ENCODE data around the gene PARP1. TPM values are rescaled to one million over a fixed set of nuclear protein-coding genes. Genes with fewer than 3 reads are reported as not detected.

PARP1 gene
- total RNA-seq, 4 donors from 2014 or later, result 56.1 to 119 (median 85.0) TPM

- Histone ChIP-seq H3K27me3 (no peaks in the 10 kb centered on the region), H3K27ac (no peak overlapping the region), H3K4me1 (no peaks in the 10 kb centered on the region), H3K36me3 (peaks cover 15 to 100% (median 52%) of the 10 kb centered on the region in 3 donors), H3K4me3 (no peak overlapping the region), H3K9me3 (no peaks in the 10 kb centered on the region)
- DNase-seq, result no peak
- TF ChIP-seq, protein P1, sequence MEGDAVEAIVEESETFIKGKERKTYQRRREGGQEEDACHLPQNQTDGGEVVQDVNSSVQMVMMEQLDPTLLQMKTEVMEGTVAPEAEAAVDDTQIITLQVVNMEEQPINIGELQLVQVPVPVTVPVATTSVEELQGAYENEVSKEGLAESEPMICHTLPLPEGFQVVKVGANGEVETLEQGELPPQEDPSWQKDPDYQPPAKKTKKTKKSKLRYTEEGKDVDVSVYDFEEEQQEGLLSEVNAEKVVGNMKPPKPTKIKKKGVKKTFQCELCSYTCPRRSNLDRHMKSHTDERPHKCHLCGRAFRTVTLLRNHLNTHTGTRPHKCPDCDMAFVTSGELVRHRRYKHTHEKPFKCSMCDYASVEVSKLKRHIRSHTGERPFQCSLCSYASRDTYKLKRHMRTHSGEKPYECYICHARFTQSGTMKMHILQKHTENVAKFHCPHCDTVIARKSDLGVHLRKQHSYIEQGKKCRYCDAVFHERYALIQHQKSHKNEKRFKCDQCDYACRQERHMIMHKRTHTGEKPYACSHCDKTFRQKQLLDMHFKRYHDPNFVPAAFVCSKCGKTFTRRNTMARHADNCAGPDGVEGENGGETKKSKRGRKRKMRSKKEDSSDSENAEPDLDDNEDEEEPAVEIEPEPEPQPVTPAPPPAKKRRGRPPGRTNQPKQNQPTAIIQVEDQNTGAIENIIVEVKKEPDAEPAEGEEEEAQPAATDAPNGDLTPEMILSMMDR (IDR thresholded peaks at IDR 0.05), result no peak
- no peak for TF ChIP-seq POLR2A (IDR thresholded peaks at IDR 0.05)
- WGBS, 2 donors, result 76 to 80% methylated on average over 5 to 6 of the region's 6 CpGs
- intact Hi-C loops (cut with DNase I), result no loop called here
These were observed 36.7 kb downstream of the PARP1 start for GRCh38 chr1:226371027-226371694.

GRCh38 chr1:226370144-226370923, 37.6 kb downstream of the PARP1 start:
- Histone ChIP-seq H3K4me3 (no peak overlapping the region), H3K27ac (no peak overlapping the region), H3K4me1 (no peaks in the 10 kb centered on the region), H3K27me3 (no peaks in the 10 kb centered on the region), H3K9me3 (no peaks in the 10 kb centered on the region), H3K36me3 (peaks cover 15 to 100% (median 53%) of the 10 kb centered on the region in 3 donors)
- whole genome bisulfite sequencing, 2 donors, result 83 to 84% methylated on average over 9 to 12 of the region's 13 CpGs
- TF ChIP-seq POLR2A (IDR thresholded peaks at IDR 0.05), result no peak
- TF ChIP-seq, protein P1 (IDR thresholded peaks at IDR 0.05), result no peak
- no peak for DNase-seq
- intact Hi-C loops (cut with DNase I), result no loop called here

- Histone ChIP-seq H3K9me3 (no peaks in the 10 kb centered on the region), H3K4me3 (no peak overlapping the region), H3K27ac (no peak overlapping the region), H3K27me3 (no peaks in the 10 kb centered on the region), H3K4me1 (no peaks in the 10 kb centered on the region), H3K36me3 (peaks cover 15 to 100% (median 53%) of the 10 kb centered on the region in 3 donors)
- TF ChIP-seq POLR2A (IDR thresholded peaks at IDR 0.05), result no peak
- TF ChIP-seq, protein P1 (IDR thresholded peaks at IDR 0.05), result no peak
- 89 to 100% methylated on average over 3 to 4 of the region's 6 CpGs for WGBS, 2 donors
- intact Hi-C loops (cut with DNase I), result no loop called here
- no peak for DNase-seq
These were observed 38.8 kb downstream of the PARP1 start for GRCh38 chr1:226369110-226369509.

GRCh38 chr1:226366290-226366689, 41.6 kb downstream of the PARP1 start:
- no peak overlapping the region for H3K27ac ChIP-seq
- no peak overlapping the region for H3K4me3 ChIP-seq
- H3K9me3 ChIP-seq, result no peaks in the 10 kb centered on the region
- peaks cover 11 to 100% (median 52%) of the 10 kb centered on the region in 3 donors for H3K36me3 ChIP-seq
- no peaks in the 10 kb centered on the region for H3K4me1 ChIP-seq
- intact Hi-C loops (cut with DNase I), result no loop called here
- WGBS, 2 donors, result 91 to 93% methylated on average over 2 of the region's 2 CpGs
- DNase-seq, result no peak
- TF ChIP-seq, protein P1 (IDR thresholded peaks at IDR 0.05), result no peak
- TF ChIP-seq POLR2A (IDR thresholded peaks at IDR 0.05), result no peak
- no peaks in the 10 kb centered on the region for H3K27me3 ChIP-seq

DNA sequence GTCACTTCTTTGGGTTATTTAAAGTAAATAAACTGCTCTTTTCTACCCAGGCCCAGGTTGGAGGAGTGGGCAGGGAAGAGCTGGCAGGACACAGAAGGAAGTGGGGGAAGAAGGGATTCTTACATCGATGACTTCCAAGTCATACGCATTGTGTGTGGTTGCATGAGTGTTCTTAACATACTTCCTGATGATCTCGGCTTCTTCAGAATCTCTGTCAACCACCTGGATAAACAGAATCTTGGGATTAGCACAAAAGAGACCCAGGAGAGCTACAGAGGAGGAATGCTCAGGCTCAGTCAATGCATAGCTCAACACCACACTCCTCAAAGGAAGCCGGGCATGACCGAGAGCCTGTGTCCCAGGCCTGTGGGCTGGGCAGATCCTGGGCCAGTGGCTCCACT, 42.1 kb downstream of the PARP1 start:
- Histone ChIP-seq H3K4me1 (no peaks in the 10 kb centered on the region), H3K4me3 (no peak overlapping the region), H3K27me3 (no peaks in the 10 kb centered on the region), H3K36me3 (peaks cover 11 to 100% (median 52%) of the 10 kb centered on the region in 3 donors), H3K9me3 (no peaks in the 10 kb centered on the region), H3K27ac (no peak overlapping the region)
- DNase-seq, result no peak
- WGBS, 2 donors, result 73 to 86% methylated on average over 3 of the region's 5 CpGs
- TF ChIP-seq POLR2A (IDR thresholded peaks at IDR 0.05), result no peak
- TF ChIP-seq, protein P1 (IDR thresholded peaks at IDR 0.05), result no peak
- intact Hi-C loops (cut with DNase I), result no loop called here

Measured in esophagus squamous epithelium (tissue), 5 donors.